CD14-positive monocyte (primary cell): ENCODE data around the gene C2CD4A. TPM values are rescaled to one million over a fixed set of nuclear protein-coding genes. Genes with fewer than 3 reads are reported as not detected.

Experiments
- DNase-seq, 3 donors: peaks; one replicate each; pipeline ENCODE4 v3.0.0-alpha.2; 2011 to 2022
- H2AFZ ChIP-seq: 2 replicates; pipeline ENCODE4 v1.6.0; 2012; ENCODE audit warnings: mild to moderate bottlenecking, low read depth, low read length, inconsistent platforms; ENCODE audit not compliant: insufficient read depth, poor library complexity, severe bottlenecking
- H3K27ac ChIP-seq, 2 donors: 1 replicate in 1 of 2; 2 replicates in 1 of 2; pipeline ENCODE4 v1.5.1; 2012 to 2013; ENCODE audit warnings: low read length in 2 of 2, control low read depth in 1 of 2, inconsistent platforms in 1 of 2, low read depth in 1 of 2, mild to moderate bottlenecking in 1 of 2
- H3K27me3 ChIP-seq, 2 donors: one replicate each; pipeline versions ENCODE4 v1.6.0 to v1.6.1; 2011 to 2013; ENCODE audit warnings: low read length in 2 of 2; ENCODE audit not compliant: control insufficient read depth in 2 of 2, insufficient read depth in 2 of 2
- H3K36me3 ChIP-seq, 2 donors: replicated peaks in 1 of 2; 1 replicate in 1 of 2; 2 replicates in 1 of 2; pipeline versions ENCODE4 v1.5.1 to v1.6.1; 2012 to 2013; ENCODE audit warnings: low read length in 2 of 2, control low read depth in 1 of 2, inconsistent platforms in 1 of 2, mild to moderate bottlenecking in 1 of 2; ENCODE audit not compliant: insufficient read depth in 2 of 2, control insufficient read depth in 1 of 2
- H3K4me1 ChIP-seq, 2 donors: 1 replicate in 1 of 2; 2 replicates in 1 of 2; pipeline versions ENCODE4 v1.5.1 to v1.6.1; 2012 to 2013; ENCODE audit warnings: low read length in 2 of 2, control low read depth in 1 of 2, inconsistent platforms in 1 of 2, mild to moderate bottlenecking in 1 of 2, moderate library complexity in 1 of 2; ENCODE audit not compliant: insufficient read depth in 2 of 2, control insufficient read depth in 1 of 2
- H3K4me2 ChIP-seq: replicated peaks from 2 replicates; pipeline ENCODE3; 2012; ENCODE audit warnings: low read length, moderate library complexity, mild to moderate bottlenecking; ENCODE audit not compliant: poor library complexity, severe bottlenecking; ENCODE audit errors: extremely low read depth
- H3K4me3 ChIP-seq, 3 experiments: fragments of 200-600 bp in 1 of 3; sonication (generic) in 1 of 3; replicated peaks in 1 of 3; 1 replicate in 2 of 3; 2 replicates in 1 of 3; pipeline ENCODE4 v1.5.1; 2011 to 2013; ENCODE audit warnings: low read length in 3 of 3, mild to moderate bottlenecking in 3 of 3, control low read depth in 2 of 3, low read depth in 2 of 3, inconsistent platforms in 1 of 3, moderate library complexity in 1 of 3
- H3K79me2 ChIP-seq: 2 replicates; pipeline ENCODE4 v1.6.0; 2012; ENCODE audit warnings: mild to moderate bottlenecking, control low read depth, inconsistent platforms, low read length, moderate library complexity; ENCODE audit not compliant: insufficient read depth
- H3K9ac ChIP-seq: 2 replicates; pipeline ENCODE4 v1.6.0; 2017; ENCODE audit warnings: low read length, mild to moderate bottlenecking; ENCODE audit not compliant: insufficient read depth, poor library complexity, severe bottlenecking
- H3K9me3 ChIP-seq, 2 donors: replicated peaks in 1 of 2; 1 replicate in 1 of 2; 2 replicates in 1 of 2; pipeline versions ENCODE4 v1.5.1 to v1.6.1; 2012 to 2013; ENCODE audit warnings: low read length in 2 of 2, control low read depth in 1 of 2; ENCODE audit not compliant: control insufficient read depth in 1 of 2, insufficient read depth in 1 of 2
- H4K20me1 ChIP-seq: 2 replicates; pipeline ENCODE4 v1.6.0; 2012; ENCODE audit warnings: mild to moderate bottlenecking, low read length, control low read depth, moderate library complexity; ENCODE audit not compliant: insufficient read depth
- H3K27ac Mint-ChIP-seq, 7 donors: one replicate each; pipeline ENCODE4 v1.8.0; 2020; ENCODE audit warnings: mild to moderate bottlenecking in 7 of 7, mixed read lengths in 7 of 7, moderate library complexity in 6 of 7, inconsistent platforms in 2 of 7
- H3K27me3 Mint-ChIP-seq, 3 donors: one replicate each; pipeline ENCODE4 v1.8.0; 2021 to 2022; ENCODE audit warnings: low read depth in 3 of 3, mild to moderate bottlenecking in 3 of 3, mixed read lengths in 3 of 3, moderate library complexity in 3 of 3, inconsistent platforms in 1 of 3
- H3K36me3 Mint-ChIP-seq, 2 donors: one replicate each; pipeline ENCODE4 v1.8.0; 2020; ENCODE audit warnings: mixed read lengths in 2 of 2, inconsistent platforms in 1 of 2, mild to moderate bottlenecking in 1 of 2
- H3K4me1 Mint-ChIP-seq: one replicate; pipeline ENCODE4 v1.8.0; 2020; ENCODE audit warnings: mild to moderate bottlenecking, mixed read lengths
- H3K4me3 Mint-ChIP-seq, 2 donors: one replicate each; pipeline ENCODE4 v1.8.0; 2020; ENCODE audit warnings: mild to moderate bottlenecking in 2 of 2, mixed read lengths in 2 of 2, moderate library complexity in 1 of 2
- H3K9me3 Mint-ChIP-seq, 7 donors: one replicate each; pipeline ENCODE4 v1.8.0; 2020 to 2022; ENCODE audit warnings: mixed read lengths in 7 of 7, mild to moderate bottlenecking in 6 of 7, moderate library complexity in 6 of 7, inconsistent platforms in 2 of 7
- WGBS: methylation state at CpG from one replicate; pipeline ENCODE4 v1.1.5; 2013; ENCODE audit warnings: missing lambda C conversion rate; ENCODE audit not compliant: insufficient coverage; 5-methylcytosine and 5-hydroxymethylcytosine counted together
- intact Hi-C, 2 donors: fragments of 100-400 bp; cut with micrococcal nuclease; formaldehyde crosslinking; loops; one replicate each; pipeline versions ENCODE4 v1.15.0 to v1.15.1; 2023
- polyA plus RNA-seq, 3 donors: library from polyadenylated mRNA; depleted of rRNA in 1 of 3; unstranded in 2 of 3; stranded (reverse) in 1 of 3; fragments of 300-500 nt in 2 of 3; fragments of >200 nt in 1 of 3; fragmentation: Illumina TruSeq in 2 of 3; gene quantifications; 1 replicate in 2 of 3; 2 replicates in 1 of 3; pipeline ENCODE4 v1.2.3, GENCODE V29; 2012 to 2021
- TF ChIP-seq, protein P1 (sequence below): fragments of 200-600 bp; IDR thresholded peaks from one replicate; pipeline ENCODE4 v1.8.0; 2022; ENCODE audit warnings: antibody characterized with exemption, mild to moderate bottlenecking

The C2CD4A gene
- polyA plus RNA-seq, 3 donors, result not detected

GRCh38 chr15:62021991-62022600 lies 44.7 kb upstream of the C2CD4A start:
- H3K4me1 Mint-ChIP-seq, result peaks cover 9% of the 10 kb centered on the region
- H3K27ac Mint-ChIP-seq, result no peak overlapping the region
- H3K27me3 Mint-ChIP-seq, result peaks cover 0 to 3% (median 0%) of the 10 kb centered on the region in 3 donors
- Histone ChIP-seq H3K27ac (no peak overlapping the region), H3K4me2 (no peak overlapping the region), H3K4me1 (peaks cover 3 to 7% of the 10 kb centered on the region in 2 donors), H3K36me3 (peaks cover 35 to 63% of the 10 kb centered on the region in 2 donors), H3K9ac (no peak overlapping the region), H3K27me3 (no peaks in the 10 kb centered on the region), H3K79me2 (no peaks in the 10 kb centered on the region), H4K20me1 (peaks cover 10% of the 10 kb centered on the region), H3K9me3 (no peaks in the 10 kb centered on the region), H3K4me3 (no peak overlapping the region), H2AFZ (no peak overlapping the region)
- H3K4me3 Mint-ChIP-seq, result no peak overlapping the region
- WGBS, result no CpG with 5 or more reads among the region's 3 CpGs
- no peak for DNase-seq
- intact Hi-C loops, result no loop called here
- peaks cover 58 to 60% of the 10 kb centered on the region in 2 donors for H3K36me3 Mint-ChIP-seq
- H3K9me3 Mint-ChIP-seq, result peaks cover 0 to 12% (median 4%) of the 10 kb centered on the region in 7 donors
- TF ChIP-seq, protein P1, sequence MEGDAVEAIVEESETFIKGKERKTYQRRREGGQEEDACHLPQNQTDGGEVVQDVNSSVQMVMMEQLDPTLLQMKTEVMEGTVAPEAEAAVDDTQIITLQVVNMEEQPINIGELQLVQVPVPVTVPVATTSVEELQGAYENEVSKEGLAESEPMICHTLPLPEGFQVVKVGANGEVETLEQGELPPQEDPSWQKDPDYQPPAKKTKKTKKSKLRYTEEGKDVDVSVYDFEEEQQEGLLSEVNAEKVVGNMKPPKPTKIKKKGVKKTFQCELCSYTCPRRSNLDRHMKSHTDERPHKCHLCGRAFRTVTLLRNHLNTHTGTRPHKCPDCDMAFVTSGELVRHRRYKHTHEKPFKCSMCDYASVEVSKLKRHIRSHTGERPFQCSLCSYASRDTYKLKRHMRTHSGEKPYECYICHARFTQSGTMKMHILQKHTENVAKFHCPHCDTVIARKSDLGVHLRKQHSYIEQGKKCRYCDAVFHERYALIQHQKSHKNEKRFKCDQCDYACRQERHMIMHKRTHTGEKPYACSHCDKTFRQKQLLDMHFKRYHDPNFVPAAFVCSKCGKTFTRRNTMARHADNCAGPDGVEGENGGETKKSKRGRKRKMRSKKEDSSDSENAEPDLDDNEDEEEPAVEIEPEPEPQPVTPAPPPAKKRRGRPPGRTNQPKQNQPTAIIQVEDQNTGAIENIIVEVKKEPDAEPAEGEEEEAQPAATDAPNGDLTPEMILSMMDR, result peak; percentile 39

DNA sequence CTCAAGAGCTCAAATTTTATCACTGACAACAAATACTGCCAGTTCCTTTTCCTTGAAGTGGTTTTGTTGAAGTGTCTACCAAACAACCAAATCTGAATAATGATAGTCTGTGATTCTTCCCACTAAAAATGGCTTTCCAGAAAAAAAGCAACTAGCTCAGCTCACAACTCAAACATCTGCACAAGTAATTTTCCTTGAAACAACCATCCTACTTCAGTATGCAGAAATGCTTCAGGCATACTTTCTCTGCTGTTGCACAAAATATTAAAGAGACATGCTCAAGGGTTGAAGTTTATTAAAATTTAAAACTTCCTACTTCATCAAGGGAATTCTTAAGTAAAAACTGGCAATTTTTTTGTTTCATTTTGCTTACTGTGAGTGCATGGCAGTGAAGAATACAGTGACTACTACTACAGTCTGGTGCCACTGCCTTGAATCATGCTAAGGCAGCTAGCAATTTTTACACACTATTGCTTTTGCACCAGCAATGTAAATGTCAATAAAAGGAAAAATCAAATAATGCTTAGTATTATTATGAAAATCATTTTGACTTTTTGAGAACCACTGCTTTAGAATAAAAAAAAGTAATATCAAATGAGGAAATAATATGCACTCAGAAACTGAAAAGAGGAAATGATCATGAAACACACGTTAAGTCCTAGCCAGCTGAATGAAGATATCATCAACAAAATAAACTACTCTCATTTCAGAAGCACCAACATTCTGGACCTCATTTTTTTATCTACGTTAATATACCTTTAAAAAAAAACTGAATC lies 40.1 kb upstream of the C2CD4A start:
- Histone ChIP-seq H3K27ac (peak overlapping the region in 1 of 2 donors; percentile 65), H2AFZ (no peak overlapping the region), H3K4me2 (no peak overlapping the region), H4K20me1 (peaks cover 41% of the 10 kb centered on the region), H3K36me3 (peaks cover 29 to 78% of the 10 kb centered on the region in 2 donors), H3K4me3 (no peak overlapping the region), H3K27me3 (no peaks in the 10 kb centered on the region), H3K79me2 (no peaks in the 10 kb centered on the region), H3K9me3 (no peaks in the 10 kb centered on the region), H3K9ac (no peak overlapping the region), H3K4me1 (peaks cover 3 to 9% of the 10 kb centered on the region in 2 donors)
- intact Hi-C loops, result no loop called here
- Mint-ChIP-seq H3K27ac (peak overlapping the region in 1 of 7 donors; percentile 74), H3K36me3 (peaks cover 51 to 56% of the 10 kb centered on the region in 2 donors), H3K4me3 (no peak overlapping the region), H3K27me3 (no peaks in the 10 kb centered on the region), H3K9me3 (peaks cover 0 to 4% (median 0%) of the 10 kb centered on the region in 7 donors), H3K4me1 (peaks cover 13% of the 10 kb centered on the region)
- WGBS, result no CpG with 5 or more reads among the region's 2 CpGs
- peak in 1 of 3 donors; percentile 32 for DNase-seq
- TF ChIP-seq, protein P1, result no peak
